Cardiac muscle cell (in vitro differentiated cells and primary cell): ENCODE results near the gene C16orf74. TPM values are rescaled to one million over a fixed set of nuclear protein-coding genes. Genes with fewer than 3 reads are reported as not detected.

ENCODE experiments used
- DNase-seq, 2 donors: peaks; one replicate each; pipeline versions ENCODE4 v3.0.0 to v3.0.0-alpha.2; 2010 to 2017; ENCODE audit warnings: low read depth in 1 of 2, low spot score in 1 of 2
- H3K27ac ChIP-seq: fragments of 200-600 bp; sonication (generic); 2 replicates; pipeline ENCODE4 v1.5.1; 2016
- H3K27me3 ChIP-seq: fragments of 200-600 bp; sonication (generic); 2 replicates; pipeline ENCODE4 v1.6.0; 2016; ENCODE audit warnings: control low read depth
- H3K36me3 ChIP-seq: fragments of 200-600 bp; sonication (generic); 2 replicates; pipeline ENCODE4 v1.5.1; 2016; ENCODE audit warnings: control low read depth
- H3K4me1 ChIP-seq: fragments of 200-600 bp; sonication (generic); 2 replicates; pipeline ENCODE4 v1.8.1; 2017; ENCODE audit warnings: low read depth, mild to moderate bottlenecking, mixed run types
- H3K4me3 ChIP-seq: fragments of 200-600 bp; sonication (generic); 2 replicates; pipeline ENCODE4 v1.5.1; 2016; ENCODE audit warnings: mild to moderate bottlenecking
- H3K9me3 ChIP-seq: fragments of 200-600 bp; sonication (generic); 2 replicates; pipeline ENCODE4 v1.5.1; 2017; ENCODE audit warnings: low read depth, mild to moderate bottlenecking, control low read depth
- polyA plus RNA-seq: library from polyadenylated mRNA; unstranded; fragments of >200 nt; fragmentation: Nextera tagmentation; extraction: Ambion mirVana; gene quantifications from 2 replicates; pipeline ENCODE4 v1.2.1, GENCODE V29; 2016
- total RNA-seq: library from RNA; depleted of rRNA; stranded (reverse); fragments of >200 nt; gene quantifications from 2 replicates; pipeline ENCODE4 v1.2.3, GENCODE V29; 2016
- TF ChIP-seq, protein P1 (sequence below): IDR thresholded peaks from 2 replicates; pipeline ENCODE4 v1.5.1; 2012; ENCODE audit warnings: low read depth, mild to moderate bottlenecking, low read length

Gene C16orf74
- total and polyA plus RNA-seq, 2 experiments from 2014 or later: 37.9 to 49.7 TPM

DNA sequence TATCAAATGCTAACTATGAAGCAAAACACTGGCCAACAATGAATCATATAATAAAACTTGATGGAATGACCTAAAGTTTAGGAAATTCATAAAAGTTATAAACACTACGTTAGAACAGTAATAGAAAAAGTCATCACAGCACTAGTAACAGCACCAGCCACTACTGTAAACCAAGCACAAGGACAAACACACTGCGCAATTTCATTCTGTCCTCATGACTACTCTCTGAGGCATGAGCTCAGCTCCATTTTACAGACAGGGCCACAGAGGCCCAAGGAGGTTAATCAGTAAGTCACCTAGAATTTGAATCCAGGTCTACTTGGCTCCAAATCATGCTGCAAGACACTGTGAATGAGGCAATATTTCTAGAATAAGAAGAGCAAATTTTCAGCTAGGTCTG is 35.0 kb upstream of the C16orf74 start:
- no peak overlapping the region for H3K4me3 ChIP-seq
- peaks cover 10% of the 10 kb centered on the region for H3K36me3 ChIP-seq
- H3K9me3 ChIP-seq: no peaks in the 10 kb centered on the region
- TF ChIP-seq, protein P1, sequence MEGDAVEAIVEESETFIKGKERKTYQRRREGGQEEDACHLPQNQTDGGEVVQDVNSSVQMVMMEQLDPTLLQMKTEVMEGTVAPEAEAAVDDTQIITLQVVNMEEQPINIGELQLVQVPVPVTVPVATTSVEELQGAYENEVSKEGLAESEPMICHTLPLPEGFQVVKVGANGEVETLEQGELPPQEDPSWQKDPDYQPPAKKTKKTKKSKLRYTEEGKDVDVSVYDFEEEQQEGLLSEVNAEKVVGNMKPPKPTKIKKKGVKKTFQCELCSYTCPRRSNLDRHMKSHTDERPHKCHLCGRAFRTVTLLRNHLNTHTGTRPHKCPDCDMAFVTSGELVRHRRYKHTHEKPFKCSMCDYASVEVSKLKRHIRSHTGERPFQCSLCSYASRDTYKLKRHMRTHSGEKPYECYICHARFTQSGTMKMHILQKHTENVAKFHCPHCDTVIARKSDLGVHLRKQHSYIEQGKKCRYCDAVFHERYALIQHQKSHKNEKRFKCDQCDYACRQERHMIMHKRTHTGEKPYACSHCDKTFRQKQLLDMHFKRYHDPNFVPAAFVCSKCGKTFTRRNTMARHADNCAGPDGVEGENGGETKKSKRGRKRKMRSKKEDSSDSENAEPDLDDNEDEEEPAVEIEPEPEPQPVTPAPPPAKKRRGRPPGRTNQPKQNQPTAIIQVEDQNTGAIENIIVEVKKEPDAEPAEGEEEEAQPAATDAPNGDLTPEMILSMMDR: no peak
- no peak for DNase-seq
- no peaks in the 10 kb centered on the region for H3K4me1 ChIP-seq
- H3K27me3 ChIP-seq: no peaks in the 10 kb centered on the region
- no peak overlapping the region for H3K27ac ChIP-seq

DNA sequence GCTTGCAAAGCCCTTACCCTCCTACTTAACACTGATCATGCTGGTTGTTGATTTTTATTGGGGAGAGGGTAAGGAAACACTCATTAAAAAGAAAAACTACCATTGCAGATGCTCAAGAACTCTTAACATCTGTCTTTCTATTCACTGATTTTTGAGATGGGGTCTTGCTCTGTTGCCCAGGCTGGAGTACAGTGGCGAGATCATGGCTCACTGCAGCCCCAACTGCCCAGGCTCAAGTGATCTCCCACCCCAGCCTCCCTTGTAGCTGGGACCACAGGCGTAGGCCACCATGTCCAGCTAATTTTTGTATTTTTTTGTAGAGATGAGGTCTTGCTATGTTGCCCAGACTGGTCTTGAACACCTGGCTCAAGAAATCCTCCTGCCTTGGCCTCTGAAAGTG is 33.9 kb upstream of the C16orf74 start:
- Histone ChIP-seq H3K4me1 (no peaks in the 10 kb centered on the region), H3K27ac (no peak overlapping the region), H3K9me3 (no peaks in the 10 kb centered on the region), H3K4me3 (no peak overlapping the region), H3K36me3 (peaks cover 10% of the 10 kb centered on the region), H3K27me3 (no peaks in the 10 kb centered on the region)
- TF ChIP-seq, protein P1: no peak
- no peak for DNase-seq

DNA sequence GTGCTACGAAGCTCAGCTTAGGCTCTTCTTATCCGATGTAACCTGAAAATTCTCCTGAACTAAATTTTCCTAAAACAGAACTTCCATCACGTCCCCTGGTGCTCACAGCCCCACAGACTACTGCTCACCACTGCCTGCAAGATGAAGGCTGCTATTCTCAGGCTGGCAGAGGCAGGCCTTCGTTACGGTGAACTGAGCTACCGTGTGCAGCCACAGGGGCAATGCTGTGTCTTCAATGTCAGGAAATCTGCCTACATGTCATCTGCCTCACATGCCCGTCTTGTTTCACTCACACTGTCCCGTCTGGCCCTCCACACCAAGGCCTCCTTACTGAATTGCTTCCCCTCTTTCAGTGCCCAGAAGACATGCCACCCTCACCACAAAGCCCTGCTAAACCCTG is 32.5 kb upstream of the C16orf74 start:
- TF ChIP-seq, protein P1: no peak
- Histone ChIP-seq H3K9me3 (no peaks in the 10 kb centered on the region), H3K4me3 (no peak overlapping the region), H3K27me3 (no peaks in the 10 kb centered on the region), H3K4me1 (no peaks in the 10 kb centered on the region), H3K27ac (no peak overlapping the region), H3K36me3 (peaks cover 19% of the 10 kb centered on the region)
- no peak for DNase-seq

DNA sequence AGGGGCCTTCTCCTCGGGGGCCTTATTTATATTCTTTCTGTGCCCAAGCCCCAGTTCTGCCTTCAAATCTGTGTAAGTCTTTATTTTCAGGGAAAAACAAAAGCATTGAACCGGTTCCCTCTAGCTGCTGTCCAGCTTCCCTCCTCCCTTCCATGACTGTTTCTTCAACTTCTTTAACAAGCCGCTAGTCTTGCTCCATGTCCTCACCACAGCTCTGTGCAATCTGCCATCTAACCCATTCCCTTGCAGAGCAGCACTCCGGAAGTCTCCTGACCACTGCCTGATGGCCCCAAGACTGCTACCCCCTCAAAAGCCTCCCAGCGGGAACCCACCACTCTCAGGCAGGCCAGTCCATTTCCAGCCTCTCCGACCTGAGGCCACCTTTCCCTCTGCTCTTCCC is 31.6 kb upstream of the C16orf74 start:
- H3K9me3 ChIP-seq: no peaks in the 10 kb centered on the region
- H3K4me1 ChIP-seq: no peaks in the 10 kb centered on the region
- TF ChIP-seq, protein P1: no peak
- no peak overlapping the region for H3K4me3 ChIP-seq
- DNase-seq: no peak
- no peaks in the 10 kb centered on the region for H3K27me3 ChIP-seq
- H3K36me3 ChIP-seq: peaks cover 21% of the 10 kb centered on the region
- H3K27ac ChIP-seq: peak overlapping the region; percentile 53

DNA sequence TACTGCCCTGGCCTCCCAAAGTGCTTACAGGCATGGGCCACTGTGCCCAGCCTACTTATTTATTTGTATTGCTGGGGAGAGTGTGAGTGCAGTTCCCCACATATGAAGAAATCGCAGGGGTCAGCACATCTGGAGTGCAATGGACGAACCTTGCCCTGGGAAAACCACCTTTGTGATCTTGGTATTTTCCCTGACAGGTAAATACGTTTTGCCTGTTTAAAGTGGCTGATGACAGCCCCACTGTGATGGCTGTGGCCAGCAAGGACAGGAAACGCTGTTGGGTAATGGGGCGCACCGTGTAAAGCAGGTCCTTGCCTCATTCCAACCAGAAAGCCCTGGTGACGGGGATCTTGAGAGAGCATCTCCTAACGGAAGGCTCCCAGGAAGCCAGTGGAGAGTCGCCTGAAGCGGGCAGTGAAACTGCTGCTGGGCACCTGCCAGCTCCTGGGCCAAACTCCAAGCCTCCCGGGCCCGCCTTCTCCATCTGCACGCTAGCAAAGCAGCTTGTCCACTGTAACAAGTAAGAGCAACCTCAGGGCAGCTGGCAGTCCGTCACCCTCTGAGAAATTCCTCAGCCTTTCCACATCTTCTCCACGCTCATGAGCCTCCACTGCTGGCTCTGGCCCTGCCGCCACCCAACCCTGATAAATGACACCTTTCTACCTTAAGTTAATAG is 30.9 kb upstream of the C16orf74 start:
- no peaks in the 10 kb centered on the region for H3K9me3 ChIP-seq
- peak in 1 of 2 donors; percentile 29 for DNase-seq
- peaks cover 21% of the 10 kb centered on the region for H3K36me3 ChIP-seq
- H3K4me3 ChIP-seq: no peak overlapping the region
- TF ChIP-seq, protein P1: no peak
- no peaks in the 10 kb centered on the region for H3K4me1 ChIP-seq
- no peaks in the 10 kb centered on the region for H3K27me3 ChIP-seq
- H3K27ac ChIP-seq: peak overlapping the region; percentile 53
